ENCODE data around the gene TTLL13.

GRCh38 chr15:90240856-90241255 lies 8.5 kb upstream of the TTLL13 start:
- TF ChIP-seq ATF2 (IDR thresholded peaks at IDR 0.05; ENCODE audit: low read length) (no peak), MAX (IDR thresholded peaks at IDR 0.05) (no peak), EP300 (IDR thresholded peaks at IDR 0.05; ENCODE audit: borderline replicate concordance in 1 of 2, low read depth in 2 of 2, low read length in 2 of 2) (no peak), SIX5 (IDR thresholded peaks at IDR 0.05; ENCODE audit: low read depth, low read length) (no peak), SIRT6 (IDR thresholded peaks at IDR 0.05; ENCODE audit: low read length) (no peak), POLR2AphosphoS5 (IDR thresholded peaks at IDR 0.05; ENCODE audit: low read depth, low read length) (no peak), SAP30 (IDR thresholded peaks at IDR 0.05; ENCODE audit: insufficient read depth, insufficient replicate concordance, low read length) (no peak)
